ENCODE measurements around the gene KRTAP4-12.

GRCh38 chr17:41076788-41077187 lies 47.2 kb downstream of the KRTAP4-12 start:
- TF ChIP-seq POLR2A (IDR thresholded peaks at IDR 0.05; ENCODE audit: low read length) (no peak), GATA1 (IDR thresholded peaks at IDR 0.05; ENCODE audit: low read depth, low read length) (no peak)

Data from erythroblast (primary cell).